Measurements from ENCODE around the gene CADM4.
A peak's percentile ranks its signal among the peaks of the same experiment; 100 is the strongest.

The CADM4 gene

DNA sequence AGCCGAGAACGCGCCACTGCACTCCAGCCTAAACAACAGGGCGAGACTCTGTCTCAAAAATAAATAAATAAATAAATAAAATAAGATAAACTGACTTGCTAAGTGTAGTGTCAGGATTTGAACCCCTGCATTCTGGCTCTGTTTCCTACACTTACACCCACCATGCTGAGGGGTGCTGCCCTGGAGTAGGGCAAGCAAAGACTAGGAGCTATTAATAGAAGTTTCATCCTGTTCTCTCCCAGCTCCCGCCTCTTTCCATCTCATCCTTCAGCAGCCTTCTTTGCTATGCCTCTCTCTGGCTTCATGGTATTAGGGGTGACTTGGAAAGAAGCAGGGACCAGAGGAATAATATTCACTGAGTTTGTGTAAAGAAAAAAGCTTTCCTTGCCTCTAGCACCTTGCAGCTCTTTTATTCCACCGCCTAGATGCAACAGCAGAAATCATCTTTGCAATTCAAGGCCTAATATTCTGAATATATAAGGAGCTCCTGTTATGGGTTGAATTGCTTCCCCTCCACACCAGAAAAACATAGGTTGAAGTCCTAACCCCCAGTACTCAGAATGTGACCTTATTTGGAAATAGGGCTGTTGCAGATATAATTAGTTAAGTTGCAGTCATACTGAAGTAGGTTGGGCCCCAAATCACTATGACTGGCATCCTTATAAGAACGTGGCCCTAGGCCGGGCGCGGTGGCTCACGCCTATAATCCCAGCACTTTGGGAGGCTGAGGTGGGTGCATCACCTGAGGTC lies 39.0 kb upstream of the CADM4 start:
- Histone ChIP-seq H2AK5ac (ENCODE audit: low read length) (no peak overlapping the region), H2BK5ac (ENCODE audit: low read depth, low read length, poor library complexity) (no peak overlapping the region), H2AFZ (ENCODE audit: insufficient read depth, low read length, poor library complexity) (no peak overlapping the region), H3K9me3 (ENCODE audit: insufficient read depth, low read depth, low read length) (peaks cover 4% of the 10 kb centered on the region), H3K4ac (ENCODE audit: low read depth, low read length) (no peak overlapping the region), H4K91ac (ENCODE audit: low read depth, low read length) (no peak overlapping the region), H3K9ac (ENCODE audit: low read length) (no peak overlapping the region), H4K8ac (ENCODE audit: low read depth, low read length) (no peak overlapping the region), H3K18ac (ENCODE audit: low read length) (no peak overlapping the region), H3K27me3 (ENCODE audit: insufficient read depth, low read length) (no peaks in the 10 kb centered on the region), H3K23ac (ENCODE audit: low read length) (no peak overlapping the region), H3K79me2 (ENCODE audit: control insufficient read depth, insufficient read depth, low read length, poor library complexity) (no peaks in the 10 kb centered on the region), H3K4me1 (ENCODE audit: control insufficient read depth in 1 of 2, insufficient read depth in 2 of 2, low read length in 2 of 2) (peaks cover 3 to 4% of the 10 kb centered on the region in 2 experiments), H2BK12ac (ENCODE audit: low read length) (no peak overlapping the region), H2BK120ac (ENCODE audit: insufficient read depth, low read length, poor library complexity) (no peak overlapping the region), H4K12ac (ENCODE audit: low read depth, low read length) (no peak overlapping the region), H3K4me3 (ENCODE audit: low read depth, low read length) (no peak overlapping the region), H3K36me3 (ENCODE audit: control insufficient read depth in 1 of 2, insufficient read depth in 2 of 2, low read length in 2 of 2) (no peaks in the 10 kb centered on the region), H3K4me2 (ENCODE audit: low read length) (no peak overlapping the region), H3K27ac (ENCODE audit: low read depth, low read length) (no peak overlapping the region), H3K14ac (ENCODE audit: low read length) (no peak overlapping the region), H3K79me1 (ENCODE audit: low read length) (no peaks in the 10 kb centered on the region)
- DNase-seq, result no peak
- no CpG with 5 or more reads among the region's 11 CpGs for WGBS (ENCODE audit: extremely low coverage, insufficient coverage, insufficient read length)

DNA sequence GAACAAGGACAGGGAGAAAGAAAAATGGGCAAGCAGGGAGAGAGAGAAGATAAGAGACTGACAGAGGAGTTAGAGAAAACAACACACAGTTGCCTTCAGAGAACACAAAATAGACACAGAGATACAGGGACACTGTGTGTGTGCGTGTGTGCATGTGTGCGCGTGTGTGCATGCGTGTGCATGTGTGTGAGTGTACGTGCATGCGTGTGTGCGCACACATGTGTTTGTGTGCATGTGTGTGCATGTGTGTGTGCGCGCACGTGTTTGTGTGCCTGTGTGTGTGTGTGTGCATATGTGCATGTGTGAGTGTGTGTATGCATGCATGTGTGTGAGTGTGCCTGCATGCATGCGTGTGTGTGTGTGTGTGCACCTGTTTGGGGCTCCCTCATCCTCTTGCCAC lies 36.3 kb upstream of the CADM4 start:
- no peak overlapping the region for H2AFZ ChIP-seq (ENCODE audit: insufficient read depth, low read length, poor library complexity)
- H3K79me2 ChIP-seq (ENCODE audit: control insufficient read depth, insufficient read depth, low read length, poor library complexity), result no peaks in the 10 kb centered on the region
- H3K4me2 ChIP-seq (ENCODE audit: low read length), result no peak overlapping the region
- no peak overlapping the region for H4K12ac ChIP-seq (ENCODE audit: low read depth, low read length)
- H3K4me3 ChIP-seq (ENCODE audit: low read depth, low read length), result peak overlapping the region; percentile 51
- no peak overlapping the region for H2AK5ac ChIP-seq (ENCODE audit: low read length)
- no peak overlapping the region for H3K18ac ChIP-seq (ENCODE audit: low read length)
- H3K4ac ChIP-seq (ENCODE audit: low read depth, low read length), result no peak overlapping the region
- no peaks in the 10 kb centered on the region for H3K36me3 ChIP-seq (ENCODE audit: control insufficient read depth in 1 of 2, insufficient read depth in 2 of 2, low read length in 2 of 2)
- H3K79me1 ChIP-seq (ENCODE audit: low read length), result no peaks in the 10 kb centered on the region
- WGBS (ENCODE audit: extremely low coverage, insufficient coverage, insufficient read length), result no CpG with 5 or more reads among the region's 11 CpGs
- H3K27ac ChIP-seq (ENCODE audit: low read depth, low read length), result no peak overlapping the region
- no peak overlapping the region for H3K23ac ChIP-seq (ENCODE audit: low read length)
- no peaks in the 10 kb centered on the region for H3K27me3 ChIP-seq (ENCODE audit: insufficient read depth, low read length)
- no peak overlapping the region for H2BK5ac ChIP-seq (ENCODE audit: low read depth, low read length, poor library complexity)
- no peak overlapping the region for H4K8ac ChIP-seq (ENCODE audit: low read depth, low read length)
- H2BK120ac ChIP-seq (ENCODE audit: insufficient read depth, low read length, poor library complexity), result no peak overlapping the region
- no peak overlapping the region for H3K14ac ChIP-seq (ENCODE audit: low read length)
- no peak overlapping the region for H3K9ac ChIP-seq (ENCODE audit: low read length)
- DNase-seq, result no peak
- H4K91ac ChIP-seq (ENCODE audit: low read depth, low read length), result peak overlapping the region; percentile 27
- peaks cover 3 to 4% of the 10 kb centered on the region in 2 experiments for H3K4me1 ChIP-seq (ENCODE audit: control insufficient read depth in 1 of 2, insufficient read depth in 2 of 2, low read length in 2 of 2)
- H2BK12ac ChIP-seq (ENCODE audit: low read length), result no peak overlapping the region
- peaks cover 4% of the 10 kb centered on the region for H3K9me3 ChIP-seq (ENCODE audit: insufficient read depth, low read depth, low read length)

DNA sequence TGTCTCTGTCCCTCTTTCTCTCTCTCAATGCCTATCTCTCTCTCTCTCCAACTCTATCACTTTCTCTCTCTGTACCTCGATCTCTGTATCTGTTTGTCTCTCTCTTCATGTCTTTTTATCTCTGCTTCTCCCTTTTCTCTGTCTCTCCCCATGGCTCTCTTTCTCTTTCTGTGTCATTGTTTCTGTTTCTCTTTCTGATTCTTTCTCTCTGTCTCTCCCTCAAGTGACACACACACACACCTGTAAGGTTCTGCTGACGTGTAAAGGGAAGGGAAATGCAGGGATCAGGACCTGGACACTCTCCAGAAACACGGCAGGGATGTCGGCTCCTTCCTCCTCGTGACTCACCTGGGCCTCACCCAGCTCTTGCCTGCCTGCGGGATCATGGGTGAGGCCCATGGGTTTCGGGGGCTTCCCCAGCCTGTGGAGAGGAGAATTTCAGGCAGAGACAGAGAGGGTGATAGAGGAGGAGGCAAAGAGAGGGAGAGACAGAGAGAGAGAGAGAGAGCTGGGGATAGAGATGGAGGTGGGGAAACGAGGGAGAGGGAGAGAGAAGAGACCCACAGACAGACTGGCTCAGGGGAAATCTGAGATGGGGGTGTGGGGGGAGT lies 35.7 kb upstream of the CADM4 start:
- Histone ChIP-seq H3K14ac (ENCODE audit: low read length) (no peak overlapping the region), H3K9ac (ENCODE audit: low read length) (no peak overlapping the region), H2BK12ac (ENCODE audit: low read length) (no peak overlapping the region), H3K23ac (ENCODE audit: low read length) (no peak overlapping the region), H4K12ac (ENCODE audit: low read depth, low read length) (no peak overlapping the region), H3K4me3 (ENCODE audit: low read depth, low read length) (no peak overlapping the region), H4K91ac (ENCODE audit: low read depth, low read length) (peak overlapping the region; percentile 27), H2BK120ac (ENCODE audit: insufficient read depth, low read length, poor library complexity) (no peak overlapping the region), H3K4me1 (ENCODE audit: control insufficient read depth in 1 of 2, insufficient read depth in 2 of 2, low read length in 2 of 2) (peaks cover 3 to 4% of the 10 kb centered on the region in 2 experiments), H3K27ac (ENCODE audit: low read depth, low read length) (no peak overlapping the region), H3K4ac (ENCODE audit: low read depth, low read length) (no peak overlapping the region), H3K79me1 (ENCODE audit: low read length) (no peaks in the 10 kb centered on the region), H3K9me3 (ENCODE audit: insufficient read depth, low read depth, low read length) (peaks cover 4% of the 10 kb centered on the region), H3K79me2 (ENCODE audit: control insufficient read depth, insufficient read depth, low read length, poor library complexity) (no peaks in the 10 kb centered on the region), H3K4me2 (ENCODE audit: low read length) (no peak overlapping the region), H2AK5ac (ENCODE audit: low read length) (no peak overlapping the region), H3K27me3 (ENCODE audit: insufficient read depth, low read length) (no peaks in the 10 kb centered on the region), H3K18ac (ENCODE audit: low read length) (no peak overlapping the region), H4K8ac (ENCODE audit: low read depth, low read length) (no peak overlapping the region), H2AFZ (ENCODE audit: insufficient read depth, low read length, poor library complexity) (no peak overlapping the region), H3K36me3 (ENCODE audit: control insufficient read depth in 1 of 2, insufficient read depth in 2 of 2, low read length in 2 of 2) (no peaks in the 10 kb centered on the region), H2BK5ac (ENCODE audit: low read depth, low read length, poor library complexity) (no peak overlapping the region)
- peak in 1 of 2 donors; percentile 18 for DNase-seq
- WGBS (ENCODE audit: extremely low coverage, insufficient coverage, insufficient read length), result no CpG with 5 or more reads among the region's 8 CpGs

DNA sequence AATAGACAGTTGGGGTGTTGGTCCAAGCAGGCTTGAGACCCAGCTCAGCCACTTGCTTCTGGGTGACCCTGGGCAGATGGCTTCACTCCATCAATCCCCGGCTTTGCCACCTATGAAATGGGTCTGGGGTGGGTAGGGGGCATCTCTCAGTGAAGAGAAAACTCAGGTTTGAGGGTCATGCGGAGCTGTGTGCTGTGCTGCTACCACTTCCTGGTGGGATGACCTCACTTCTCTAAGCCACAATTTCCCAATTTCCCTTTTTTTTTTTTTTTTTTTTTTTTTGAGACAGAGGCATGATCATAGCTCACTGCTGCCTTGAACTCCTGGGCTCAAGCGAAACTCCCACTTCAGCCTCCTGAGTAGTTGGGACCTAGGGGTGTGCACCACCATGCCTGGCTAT lies 34.9 kb upstream of the CADM4 start:
- H3K4me1 ChIP-seq (ENCODE audit: control insufficient read depth in 1 of 2, insufficient read depth in 2 of 2, low read length in 2 of 2), result peaks cover 6 to 7% of the 10 kb centered on the region in 2 experiments
- H2BK5ac ChIP-seq (ENCODE audit: low read depth, low read length, poor library complexity), result no peak overlapping the region
- H2BK12ac ChIP-seq (ENCODE audit: low read length), result no peak overlapping the region
- WGBS (ENCODE audit: extremely low coverage, insufficient coverage, insufficient read length), result no CpG with 5 or more reads among the region's 3 CpGs
- no peak overlapping the region for H3K27ac ChIP-seq (ENCODE audit: low read depth, low read length)
- H3K4me2 ChIP-seq (ENCODE audit: low read length), result no peak overlapping the region
- DNase-seq, result peak in 1 of 2 donors; percentile 33
- no peak overlapping the region for H2BK120ac ChIP-seq (ENCODE audit: insufficient read depth, low read length, poor library complexity)
- H3K79me2 ChIP-seq (ENCODE audit: control insufficient read depth, insufficient read depth, low read length, poor library complexity), result no peaks in the 10 kb centered on the region
- H3K27me3 ChIP-seq (ENCODE audit: insufficient read depth, low read length), result peaks cover 4% of the 10 kb centered on the region
- peaks cover 4% of the 10 kb centered on the region for H3K9me3 ChIP-seq (ENCODE audit: insufficient read depth, low read depth, low read length)
- H3K9ac ChIP-seq (ENCODE audit: low read length), result no peak overlapping the region
- H3K4me3 ChIP-seq (ENCODE audit: low read depth, low read length), result no peak overlapping the region
- H4K12ac ChIP-seq (ENCODE audit: low read depth, low read length), result no peak overlapping the region
- H4K91ac ChIP-seq (ENCODE audit: low read depth, low read length), result peak overlapping the region; percentile 31
- no peak overlapping the region for H3K4ac ChIP-seq (ENCODE audit: low read depth, low read length)
- no peak overlapping the region for H4K8ac ChIP-seq (ENCODE audit: low read depth, low read length)
- no peak overlapping the region for H3K18ac ChIP-seq (ENCODE audit: low read length)
- H2AFZ ChIP-seq (ENCODE audit: insufficient read depth, low read length, poor library complexity), result no peak overlapping the region
- no peaks in the 10 kb centered on the region for H3K79me1 ChIP-seq (ENCODE audit: low read length)
- H2AK5ac ChIP-seq (ENCODE audit: low read length), result no peak overlapping the region
- H3K14ac ChIP-seq (ENCODE audit: low read length), result no peak overlapping the region
- no peaks in the 10 kb centered on the region for H3K36me3 ChIP-seq (ENCODE audit: control insufficient read depth in 1 of 2, insufficient read depth in 2 of 2, low read length in 2 of 2)
- no peak overlapping the region for H3K23ac ChIP-seq (ENCODE audit: low read length)

Data from trophoblast cell (in vitro differentiated cells and primary cell).